Measurements from ENCODE around the gene S100A4.

Gene S100A4

DNA sequence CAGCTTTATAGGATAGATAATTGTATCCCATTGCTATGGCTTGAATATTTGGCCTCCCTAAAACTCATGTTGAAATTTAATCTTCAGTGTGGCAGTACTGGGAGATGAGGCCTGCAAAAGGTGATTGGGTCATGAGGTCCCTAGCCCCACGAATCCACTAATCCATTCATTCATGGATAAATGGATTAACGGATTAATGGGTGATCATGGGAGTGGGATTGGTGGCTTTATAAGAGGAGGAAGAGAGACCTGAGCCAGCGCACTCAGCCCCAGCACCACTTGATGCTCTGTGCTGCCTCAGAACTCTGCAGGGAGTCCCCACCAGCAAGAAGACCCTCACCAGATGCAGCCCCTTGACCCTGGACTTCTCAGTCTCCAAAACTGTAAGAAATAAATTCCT is 41.8 kb downstream of the S100A4 start:
- DNase-seq = no peak

DNA sequence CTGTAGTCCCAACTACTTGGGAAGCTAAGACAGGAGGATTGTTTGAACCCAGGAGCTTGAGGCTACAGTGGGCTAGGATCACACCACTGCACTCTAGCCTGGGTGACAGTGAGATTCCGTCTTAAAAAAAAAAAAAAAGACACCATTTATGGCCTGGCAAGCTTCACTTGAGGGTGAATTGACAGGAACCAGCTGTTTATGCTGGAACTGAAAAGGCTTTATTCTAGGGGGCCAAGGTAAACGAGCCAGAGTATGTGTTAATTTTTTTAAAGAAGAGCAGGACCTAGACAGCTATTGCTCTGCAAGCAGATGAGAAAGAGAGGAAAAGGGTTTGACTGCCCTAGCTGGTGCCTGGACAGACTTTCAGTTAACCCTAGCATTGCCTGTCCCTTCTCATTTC is 46.9 kb downstream of the S100A4 start:
- DNase-seq = no peak

DNA sequence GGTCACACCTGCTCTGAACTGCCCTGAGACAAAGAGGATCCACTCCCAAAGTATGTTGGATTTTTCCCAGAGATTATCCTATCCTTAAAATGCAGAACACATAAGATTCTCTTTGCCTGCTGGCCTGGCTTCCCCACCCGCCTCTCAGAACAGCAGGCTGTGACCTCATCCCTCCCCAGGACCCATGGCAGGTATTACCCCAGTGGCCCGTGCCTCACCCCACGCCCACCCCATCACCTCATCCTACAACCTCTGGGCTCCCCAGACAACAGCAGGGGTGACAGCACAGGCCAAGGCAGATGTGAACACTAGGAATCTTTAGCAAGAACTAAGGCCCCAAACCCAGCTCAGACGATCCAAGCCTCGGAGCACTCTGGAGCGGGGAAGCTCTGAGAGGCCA is 50.1 kb downstream of the S100A4 start:
- no peak for DNase-seq

- DNase-seq = peak; percentile 82
These were observed 50.5 kb downstream of the S100A4 start for GRCh38 chr1:153494976-153495535.

Data from stimulated activated CD4-positive, alpha-beta T cell treated with anti-CD3 and anti-CD28 coated beads, Interleukin-4, amount 100 ng/mL, for 24 hours (primary cell).